Heart left ventricle (tissue), 13 donors: Measurements from ENCODE around the gene TEX30.

Source experiments
- POLR2A ChIP-seq, 2 donors: fragments of 450-650 bp; IDR thresholded peaks; one replicate each; pipeline ENCODE4 v1.6.1; 2017; ENCODE audit warnings: antibody characterized with exemption in 2 of 2, mild to moderate bottlenecking in 2 of 2, moderate library complexity in 2 of 2
- TF ChIP-seq, protein P1 (sequence below), 12 donors: fragments of 200-600 bp; sonication (generic) in 4 of 12; IDR thresholded peaks; one replicate each; pipeline versions ENCODE4 v1.5.0 to v1.8.0; 2018 to 2022; ENCODE audit warnings: antibody characterized with exemption in 12 of 12, mild to moderate bottlenecking in 5 of 12
- donor health status: ischemic (EF 13 %, LVEDD 7.1; RV severe dilation, severe dysfunction).
- donor health status: DM: no; HTN: yes; CAD: no.
- donor health status: DM: no; HTN: no; CAD: no.
- donor health status: ischemic (EF 25% LVEDD 6.9; RV normal size, moderate dysfunction).
- donor health status: ischemic (EF 25% LVEDD 5.7; RV mildly dilated, moderate dysfunction).
- donor health status: ischemic (EF 35%, LVEDD 5.7; RV mildly dilated, moderate dysfunction).
- donor health status: nonischemic (EF 11% LVEDD 7.7; RV severe dilation, severe dysfunction).
- donor health status: DM: yes; HTN: yes; CAD: no.
- donor health status: PGD.
- donor health status: ischemic (EF 29% LVEDD 5.4; RV normal size, mild dysfunction).
- donor health status: nonischemic (EF 23%, LVEDD 6.1; RV moderate dilation, normal function).

DNA sequence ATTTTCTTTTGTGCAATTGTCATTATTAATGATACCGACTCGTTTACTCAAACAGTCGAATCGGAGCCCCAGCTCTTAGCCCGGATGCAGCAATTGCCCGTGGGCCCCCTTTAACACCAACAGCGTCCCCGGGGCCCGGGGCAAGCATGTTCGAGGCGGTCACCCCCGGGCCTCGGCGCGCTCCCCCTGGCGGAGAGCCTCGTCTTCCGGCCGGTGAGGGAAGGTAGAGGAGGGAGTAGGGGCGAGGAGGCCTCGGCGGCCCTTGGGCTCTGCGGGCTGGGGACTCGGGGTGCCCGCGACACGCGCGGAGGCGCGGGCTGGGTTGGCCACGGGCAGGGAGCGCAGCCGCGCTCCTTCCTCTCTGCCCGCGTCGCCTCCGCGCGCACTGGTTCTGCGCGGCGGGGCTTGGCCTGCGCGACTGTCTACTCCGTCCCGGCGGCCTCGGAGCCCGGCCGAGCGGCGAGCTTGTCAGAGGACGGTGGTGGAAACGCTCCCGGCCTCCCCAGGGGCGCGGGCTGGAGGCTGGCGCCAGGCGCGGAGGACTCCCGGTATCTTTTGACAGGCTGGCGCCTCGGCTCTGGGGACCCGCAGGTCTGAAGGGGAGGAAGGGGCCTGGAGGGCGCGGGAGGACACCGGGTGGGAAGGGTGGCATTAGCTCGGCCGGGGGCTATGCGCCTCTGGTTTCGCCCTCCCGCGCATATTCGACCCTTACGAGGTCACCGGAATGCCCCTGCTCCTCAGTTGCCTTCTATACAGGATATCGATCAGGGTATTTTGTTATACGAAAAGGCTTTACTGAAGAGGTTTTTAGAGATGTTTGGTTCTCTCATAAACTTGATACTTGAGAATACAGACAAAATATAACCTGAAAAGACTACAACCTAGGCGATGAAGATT is 26.8 kb upstream of the TEX30 start:
- TF ChIP-seq, protein P1, sequence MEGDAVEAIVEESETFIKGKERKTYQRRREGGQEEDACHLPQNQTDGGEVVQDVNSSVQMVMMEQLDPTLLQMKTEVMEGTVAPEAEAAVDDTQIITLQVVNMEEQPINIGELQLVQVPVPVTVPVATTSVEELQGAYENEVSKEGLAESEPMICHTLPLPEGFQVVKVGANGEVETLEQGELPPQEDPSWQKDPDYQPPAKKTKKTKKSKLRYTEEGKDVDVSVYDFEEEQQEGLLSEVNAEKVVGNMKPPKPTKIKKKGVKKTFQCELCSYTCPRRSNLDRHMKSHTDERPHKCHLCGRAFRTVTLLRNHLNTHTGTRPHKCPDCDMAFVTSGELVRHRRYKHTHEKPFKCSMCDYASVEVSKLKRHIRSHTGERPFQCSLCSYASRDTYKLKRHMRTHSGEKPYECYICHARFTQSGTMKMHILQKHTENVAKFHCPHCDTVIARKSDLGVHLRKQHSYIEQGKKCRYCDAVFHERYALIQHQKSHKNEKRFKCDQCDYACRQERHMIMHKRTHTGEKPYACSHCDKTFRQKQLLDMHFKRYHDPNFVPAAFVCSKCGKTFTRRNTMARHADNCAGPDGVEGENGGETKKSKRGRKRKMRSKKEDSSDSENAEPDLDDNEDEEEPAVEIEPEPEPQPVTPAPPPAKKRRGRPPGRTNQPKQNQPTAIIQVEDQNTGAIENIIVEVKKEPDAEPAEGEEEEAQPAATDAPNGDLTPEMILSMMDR (IDR thresholded peaks at IDR 0.05) = peak; percentile 70 to 89 (median 82)
- TF ChIP-seq POLR2A (IDR thresholded peaks at IDR 0.05) = peak in 1 of 2 donors; percentile 26
